Stomach (tissue), 4 donors: ENCODE data around the gene KRTAP6-2.

ENCODE experiments used
- POLR2A ChIP-seq, 4 donors: fragments of 450-650 bp; IDR thresholded peaks; one replicate each; pipeline ENCODE4 v1.6.1; 2016; ENCODE audit warnings: antibody characterized with exemption in 4 of 4, control low read depth in 2 of 4, mild to moderate bottlenecking in 1 of 4, moderate library complexity in 1 of 4
- TF ChIP-seq, protein P1 (sequence below), 7 experiments: fragments of 450-650 bp in 4 of 7; fragments of 200-600 bp in 3 of 7; sonication (generic) in 3 of 7; IDR thresholded peaks; one replicate each; pipeline ENCODE4 v1.5.1; 2016 to 2019; ENCODE audit warnings: antibody characterized with exemption in 7 of 7, control low read depth in 2 of 7, mild to moderate bottlenecking in 1 of 7

- TF ChIP-seq, protein P1, sequence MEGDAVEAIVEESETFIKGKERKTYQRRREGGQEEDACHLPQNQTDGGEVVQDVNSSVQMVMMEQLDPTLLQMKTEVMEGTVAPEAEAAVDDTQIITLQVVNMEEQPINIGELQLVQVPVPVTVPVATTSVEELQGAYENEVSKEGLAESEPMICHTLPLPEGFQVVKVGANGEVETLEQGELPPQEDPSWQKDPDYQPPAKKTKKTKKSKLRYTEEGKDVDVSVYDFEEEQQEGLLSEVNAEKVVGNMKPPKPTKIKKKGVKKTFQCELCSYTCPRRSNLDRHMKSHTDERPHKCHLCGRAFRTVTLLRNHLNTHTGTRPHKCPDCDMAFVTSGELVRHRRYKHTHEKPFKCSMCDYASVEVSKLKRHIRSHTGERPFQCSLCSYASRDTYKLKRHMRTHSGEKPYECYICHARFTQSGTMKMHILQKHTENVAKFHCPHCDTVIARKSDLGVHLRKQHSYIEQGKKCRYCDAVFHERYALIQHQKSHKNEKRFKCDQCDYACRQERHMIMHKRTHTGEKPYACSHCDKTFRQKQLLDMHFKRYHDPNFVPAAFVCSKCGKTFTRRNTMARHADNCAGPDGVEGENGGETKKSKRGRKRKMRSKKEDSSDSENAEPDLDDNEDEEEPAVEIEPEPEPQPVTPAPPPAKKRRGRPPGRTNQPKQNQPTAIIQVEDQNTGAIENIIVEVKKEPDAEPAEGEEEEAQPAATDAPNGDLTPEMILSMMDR (IDR thresholded peaks at IDR 0.05): no peak
- no peak for TF ChIP-seq POLR2A (IDR thresholded peaks at IDR 0.05)
Measured at GRCh38 chr21:30620522-30620921, 21.8 kb upstream of the KRTAP6-2 start, which contains the start of gene KRTAP20-4.
